MM.1S (cell line): ENCODE results near the gene NRXN3.

Experiments used
- DNase-seq: peaks from one replicate; pipeline ENCODE4 v3.0.0-alpha.2; 2015
- H2AFZ ChIP-seq: fragments of 300-600 bp; sonication (generic); 2 replicates; pipeline ENCODE4 v1.6.0; 2016; ENCODE audit warnings: antibody characterized with exemption, low read length
- H3F3A ChIP-seq: fragments of 300-600 bp; sonication (generic); 2 replicates; pipeline ENCODE4 v1.6.1; 2016; ENCODE audit warnings: mild to moderate bottlenecking, antibody characterized with exemption, low read length, moderate library complexity, mixed read lengths; ENCODE audit not compliant: insufficient read depth
- H3K27ac ChIP-seq: fragments of 300-600 bp; sonication (generic); 2 replicates; pipeline ENCODE4 v1.5.1; 2016; ENCODE audit warnings: mild to moderate bottlenecking, low read length
- H3K27me3 ChIP-seq: fragments of 300-600 bp; sonication (generic); replicated peaks from 2 replicates; pipeline ENCODE4 v1.6.0; 2016; ENCODE audit warnings: low read length; ENCODE audit not compliant: insufficient read depth
- H3K36me3 ChIP-seq: fragments of 300-600 bp; sonication (generic); replicated peaks from 2 replicates; pipeline ENCODE4 v1.6.1; 2016; ENCODE audit warnings: mild to moderate bottlenecking, low read length, mixed read lengths; ENCODE audit not compliant: insufficient read depth
- H3K4me1 ChIP-seq: fragments of 300-600 bp; sonication (generic); 2 replicates; pipeline ENCODE4 v1.6.1; 2016; ENCODE audit warnings: low read length, mixed read lengths
- H3K4me2 ChIP-seq: fragments of 300-600 bp; sonication (generic); 2 replicates; pipeline ENCODE4 v1.6.0; 2016; ENCODE audit warnings: low read depth, low read length
- H3K4me3 ChIP-seq: fragments of 300-600 bp; sonication (generic); 2 replicates; pipeline ENCODE4 v1.5.1; 2016; ENCODE audit warnings: low read length, mixed read lengths
- H3K79me2 ChIP-seq: fragments of 300-600 bp; sonication (generic); 2 replicates; pipeline ENCODE4 v1.6.1; 2016; ENCODE audit warnings: mixed run types, low read length, mixed read lengths
- H3K9ac ChIP-seq: fragments of 300-600 bp; sonication (generic); 2 replicates; pipeline ENCODE4 v1.6.1; 2016; ENCODE audit warnings: low read length, mixed read lengths
- H3K9me2 ChIP-seq: fragments of 300-600 bp; sonication (generic); replicated peaks from 2 replicates; pipeline ENCODE4 v1.6.1; 2016; ENCODE audit warnings: mild to moderate bottlenecking, low read length, mixed read lengths; ENCODE audit not compliant: insufficient read depth
- H3K9me3 ChIP-seq: fragments of 300-600 bp; sonication (generic); replicated peaks from 2 replicates; pipeline ENCODE4 v1.6.1; 2016; ENCODE audit warnings: mild to moderate bottlenecking, low read length, mixed read lengths; ENCODE audit not compliant: insufficient read depth
- H4K20me1 ChIP-seq: fragments of 300-600 bp; sonication (generic); 2 replicates; pipeline ENCODE4 v1.6.1; 2016; ENCODE audit warnings: mild to moderate bottlenecking, low read length, moderate library complexity, mixed read lengths; ENCODE audit not compliant: insufficient read depth
- CTCF ChIP-seq: fragments of 300-600 bp; sonication (generic); IDR thresholded peaks from 2 replicates; pipeline ENCODE4 v1.5.1; 2016; ENCODE audit warnings: antibody characterized with exemption, low read length, mixed read lengths
- EZH2 ChIP-seq: fragments of 300-600 bp; sonication (generic); optimal IDR thresholded peaks from 2 replicates; pipeline ENCODE3; 2017; ENCODE audit warnings: low read depth, mild to moderate bottlenecking, antibody characterized with exemption, low read length, mixed read lengths
- EZH2phosphoT487 ChIP-seq: fragments of 300-600 bp; sonication (generic); IDR thresholded peaks from 2 replicates; pipeline ENCODE4 v1.6.1; 2018; ENCODE audit warnings: antibody characterized with exemption, low read length

Gene NRXN3

GRCh38 chr14:79337761-79338160 is 1167.6 kb downstream of the NRXN3 start:
- TF ChIP-seq EZH2phosphoT487 (no peak), EZH2 (no peak), CTCF (no peak)
- no peaks in the 10 kb centered on the region for H3K4me1 ChIP-seq
- H3K4me2 ChIP-seq, result no peak overlapping the region
- H4K20me1 ChIP-seq, result no peaks in the 10 kb centered on the region
- no peaks in the 10 kb centered on the region for H3K79me2 ChIP-seq
- DNase-seq, result no peak
- H3K9me3 ChIP-seq, result no peaks in the 10 kb centered on the region
- no peaks in the 10 kb centered on the region for H3F3A ChIP-seq
- no peak overlapping the region for H2AFZ ChIP-seq
- no peaks in the 10 kb centered on the region for H3K9me2 ChIP-seq
- H3K27me3 ChIP-seq, result no peaks in the 10 kb centered on the region
- no peak overlapping the region for H3K9ac ChIP-seq
- no peak overlapping the region for H3K4me3 ChIP-seq
- H3K36me3 ChIP-seq, result no peaks in the 10 kb centered on the region
- no peak overlapping the region for H3K27ac ChIP-seq

- Histone ChIP-seq H3F3A (no peaks in the 10 kb centered on the region), H4K20me1 (no peaks in the 10 kb centered on the region), H3K79me2 (no peaks in the 10 kb centered on the region), H3K4me2 (no peak overlapping the region), H2AFZ (no peak overlapping the region), H3K27me3 (no peaks in the 10 kb centered on the region), H3K9me2 (no peaks in the 10 kb centered on the region), H3K9me3 (no peaks in the 10 kb centered on the region), H3K27ac (no peak overlapping the region), H3K36me3 (no peaks in the 10 kb centered on the region), H3K4me1 (no peaks in the 10 kb centered on the region), H3K4me3 (no peak overlapping the region), H3K9ac (no peak overlapping the region)
- no peak for TF ChIP-seq EZH2phosphoT487
- TF ChIP-seq EZH2, result no peak
- no peak for TF ChIP-seq CTCF
- DNase-seq, result no peak
Measured at GRCh38 chr14:79342942-79343341, 1172.8 kb downstream of the NRXN3 start.

GRCh38 chr14:79351011-79351410 is 1180.8 kb downstream of the NRXN3 start:
- DNase-seq, result no peak
- H4K20me1 ChIP-seq, result no peaks in the 10 kb centered on the region
- H3K79me2 ChIP-seq, result no peaks in the 10 kb centered on the region
- H3K4me1 ChIP-seq, result no peaks in the 10 kb centered on the region
- no peak overlapping the region for H3K4me2 ChIP-seq
- no peak overlapping the region for H3K27ac ChIP-seq
- H3K4me3 ChIP-seq, result no peak overlapping the region
- no peak overlapping the region for H2AFZ ChIP-seq
- no peaks in the 10 kb centered on the region for H3K36me3 ChIP-seq
- H3K27me3 ChIP-seq, result no peaks in the 10 kb centered on the region
- TF ChIP-seq EZH2, result no peak
- no peak for TF ChIP-seq EZH2phosphoT487
- no peak for TF ChIP-seq CTCF
- no peaks in the 10 kb centered on the region for H3K9me2 ChIP-seq
- H3K9ac ChIP-seq, result no peak overlapping the region
- no peaks in the 10 kb centered on the region for H3F3A ChIP-seq
- H3K9me3 ChIP-seq, result no peaks in the 10 kb centered on the region
